Mesendoderm (in vitro differentiated cells): ENCODE data around the gene IL20RA.

Experiments used
- DNase-seq: peaks from one replicate; pipeline ENCODE4 v3.0.0; 2013
- H2AK5ac ChIP-seq: 2 replicates; pipeline ENCODE4 v1.6.1; 2013; ENCODE audit warnings: low read length, inconsistent platforms
- H2BK120ac ChIP-seq: 2 replicates; pipeline ENCODE4 v1.6.1; 2013; ENCODE audit warnings: low read depth, mild to moderate bottlenecking, low read length, moderate library complexity, mixed read lengths
- H2BK15ac ChIP-seq: replicated peaks from 2 replicates; pipeline ENCODE4 v1.6.1; 2013; ENCODE audit warnings: low read depth, mild to moderate bottlenecking, moderate library complexity
- H2BK5ac ChIP-seq: 2 replicates; pipeline ENCODE4 v1.6.1; 2013; ENCODE audit warnings: low read length, inconsistent platforms
- H3K18ac ChIP-seq: 2 replicates; pipeline ENCODE4 v1.6.1; 2013; ENCODE audit warnings: mild to moderate bottlenecking, low read length, mixed read lengths
- H3K23ac ChIP-seq: one replicate; pipeline ENCODE4 v1.6.1; 2013; ENCODE audit warnings: low read length
- H3K27ac ChIP-seq: 2 replicates; pipeline ENCODE4 v1.5.1; 2013; ENCODE audit warnings: low read depth, mild to moderate bottlenecking, inconsistent platforms, low read length, moderate library complexity
- H3K27me3 ChIP-seq: 2 replicates; pipeline ENCODE4 v1.6.1; 2013; ENCODE audit warnings: low read length, control low read depth, mild to moderate bottlenecking, inconsistent platforms; ENCODE audit not compliant: insufficient read depth, poor library complexity
- H3K36me3 ChIP-seq: 2 replicates; pipeline ENCODE4 v1.6.1; 2013; ENCODE audit warnings: low read length, inconsistent platforms; ENCODE audit not compliant: control insufficient read depth, insufficient read depth
- H3K4ac ChIP-seq: one replicate; pipeline ENCODE4 v1.6.1; 2013; ENCODE audit warnings: low read depth, mild to moderate bottlenecking, low read length, moderate library complexity
- H3K4me1 ChIP-seq: 2 replicates; pipeline ENCODE4 v1.6.1; 2013; ENCODE audit warnings: low read depth, low read length, inconsistent platforms; ENCODE audit not compliant: control insufficient read depth
- H3K4me2 ChIP-seq: 2 replicates; pipeline ENCODE4 v1.6.1; 2013; ENCODE audit warnings: low read length
- H3K4me3 ChIP-seq: 2 replicates; pipeline ENCODE4 v1.5.1; 2013; ENCODE audit warnings: mild to moderate bottlenecking, low read length
- H3K56ac ChIP-seq: one replicate; pipeline ENCODE4 v1.6.1; 2013; ENCODE audit warnings: low read length
- H3K79me1 ChIP-seq: 2 replicates; pipeline ENCODE4 v1.6.1; 2013; ENCODE audit warnings: low read length, inconsistent platforms
- H3K79me2 ChIP-seq: 2 replicates; pipeline ENCODE4 v1.6.1; 2013; ENCODE audit warnings: mild to moderate bottlenecking, low read length; ENCODE audit not compliant: control insufficient read depth, insufficient read depth
- H3K9ac ChIP-seq: 2 replicates; pipeline ENCODE4 v1.6.1; 2013; ENCODE audit warnings: low read length, inconsistent platforms
- H4K5ac ChIP-seq: one replicate; pipeline ENCODE4 v1.6.1; 2013; ENCODE audit warnings: low read length
- H4K8ac ChIP-seq: one replicate; pipeline ENCODE4 v1.6.1; 2013; ENCODE audit warnings: low read depth, mild to moderate bottlenecking, control low read depth, low read length, moderate library complexity
- WGBS: extraction: QIAGEN DNeasy Blood & Tissue Kit; methylation state at CpG from one replicate; pipeline ENCODE4 v1.1.7; 2013; ENCODE audit warnings: low lambda C conversion rate, missing lambda C conversion rate; ENCODE audit not compliant: insufficient coverage; ENCODE audit errors: extremely low coverage; 5-methylcytosine and 5-hydroxymethylcytosine counted together

The IL20RA gene

GRCh38 chr6:137043710-137044365 is 927 bp downstream of the IL20RA start:
- Histone ChIP-seq H3K79me1 (no peaks in the 10 kb centered on the region), H3K4me1 (no peaks in the 10 kb centered on the region), H3K4ac (no peak overlapping the region), H4K8ac (no peak overlapping the region), H3K18ac (peak overlapping the region; percentile 35), H3K4me3 (peak overlapping the region; percentile 43), H3K9ac (peak overlapping the region; percentile 64), H3K36me3 (no peaks in the 10 kb centered on the region), H2BK120ac (no peak overlapping the region), H3K79me2 (no peaks in the 10 kb centered on the region), H3K4me2 (peak overlapping the region; percentile 76), H4K5ac (no peak overlapping the region), H2BK15ac (no peak overlapping the region), H3K56ac (peak overlapping the region; percentile 79), H2BK5ac (no peak overlapping the region), H2AK5ac (no peak overlapping the region), H3K23ac (no peak overlapping the region), H3K27me3 (peaks cover 12% of the 10 kb centered on the region), H3K27ac (no peak overlapping the region)
- peak; percentile 25 for DNase-seq
- no CpG with 5 or more reads among the region's 42 CpGs for WGBS

DNA sequence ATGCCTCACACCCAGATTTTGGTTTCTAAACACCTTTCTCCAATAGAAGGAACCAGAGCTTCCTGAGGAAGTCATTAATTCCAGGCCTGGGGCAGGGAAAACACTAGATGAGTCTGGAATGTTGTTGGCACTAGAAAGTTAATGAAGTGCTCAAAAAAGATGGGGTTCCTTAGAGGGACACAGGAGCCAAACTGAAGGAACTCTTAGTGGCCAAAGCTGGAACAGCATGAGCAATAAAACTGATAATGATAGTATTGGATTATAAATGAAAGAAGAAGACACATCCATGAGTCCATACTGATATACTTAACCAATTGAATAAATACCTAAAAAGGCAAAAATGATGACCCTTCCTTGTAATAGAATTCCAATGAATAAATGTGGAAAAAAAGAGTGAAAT is 4.4 kb downstream of the IL20RA start:
- no peaks in the 10 kb centered on the region for H3K79me1 ChIP-seq
- no peak overlapping the region for H2BK5ac ChIP-seq
- no peak overlapping the region for H3K9ac ChIP-seq
- no peak overlapping the region for H2BK120ac ChIP-seq
- H3K18ac ChIP-seq: no peak overlapping the region
- H3K23ac ChIP-seq: no peak overlapping the region
- H3K79me2 ChIP-seq: no peaks in the 10 kb centered on the region
- no peak overlapping the region for H2AK5ac ChIP-seq
- no peaks in the 10 kb centered on the region for H3K36me3 ChIP-seq
- no peak overlapping the region for H4K5ac ChIP-seq
- H3K4me2 ChIP-seq: no peak overlapping the region
- peak; percentile 21 for DNase-seq
- H4K8ac ChIP-seq: no peak overlapping the region
- H3K4ac ChIP-seq: no peak overlapping the region
- no peak overlapping the region for H3K27ac ChIP-seq
- H3K27me3 ChIP-seq: peaks cover 12% of the 10 kb centered on the region
- H3K4me1 ChIP-seq: no peaks in the 10 kb centered on the region
- no peak overlapping the region for H2BK15ac ChIP-seq
- H3K56ac ChIP-seq: no peak overlapping the region
- H3K4me3 ChIP-seq: no peak overlapping the region

DNA sequence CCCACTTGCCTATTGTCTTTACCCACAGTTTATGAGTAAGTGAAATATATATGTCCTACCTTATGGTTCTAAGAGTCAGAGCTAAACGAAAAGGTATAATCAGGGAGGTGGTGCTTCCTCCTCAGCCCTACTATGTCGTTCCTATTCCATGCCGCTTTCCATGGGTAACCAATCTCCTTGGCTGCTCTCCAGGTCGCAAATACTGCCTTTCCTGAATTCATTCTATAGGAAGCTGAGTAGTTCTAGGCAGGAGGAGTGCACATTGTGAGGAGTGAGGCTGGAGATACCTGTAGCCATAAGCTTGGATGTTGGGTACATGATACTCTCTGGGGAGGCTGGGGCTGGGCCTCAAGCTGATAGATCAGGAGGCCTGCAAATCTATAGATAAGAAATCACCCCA is 5.8 kb downstream of the IL20RA start:
- Histone ChIP-seq H3K9ac (no peak overlapping the region), H3K79me2 (no peaks in the 10 kb centered on the region), H3K18ac (no peak overlapping the region), H3K4ac (no peak overlapping the region), H3K79me1 (no peaks in the 10 kb centered on the region), H2BK15ac (no peak overlapping the region), H3K4me1 (no peaks in the 10 kb centered on the region), H3K27me3 (peaks cover 2% of the 10 kb centered on the region), H4K8ac (no peak overlapping the region), H4K5ac (no peak overlapping the region), H2BK120ac (no peak overlapping the region), H3K36me3 (no peaks in the 10 kb centered on the region), H3K4me2 (no peak overlapping the region), H3K4me3 (no peak overlapping the region), H3K27ac (no peak overlapping the region), H2AK5ac (no peak overlapping the region), H3K56ac (no peak overlapping the region), H2BK5ac (no peak overlapping the region), H3K23ac (no peak overlapping the region)
- no CpG with 5 or more reads among the region's 4 CpGs for WGBS
- DNase-seq: no peak

DNA sequence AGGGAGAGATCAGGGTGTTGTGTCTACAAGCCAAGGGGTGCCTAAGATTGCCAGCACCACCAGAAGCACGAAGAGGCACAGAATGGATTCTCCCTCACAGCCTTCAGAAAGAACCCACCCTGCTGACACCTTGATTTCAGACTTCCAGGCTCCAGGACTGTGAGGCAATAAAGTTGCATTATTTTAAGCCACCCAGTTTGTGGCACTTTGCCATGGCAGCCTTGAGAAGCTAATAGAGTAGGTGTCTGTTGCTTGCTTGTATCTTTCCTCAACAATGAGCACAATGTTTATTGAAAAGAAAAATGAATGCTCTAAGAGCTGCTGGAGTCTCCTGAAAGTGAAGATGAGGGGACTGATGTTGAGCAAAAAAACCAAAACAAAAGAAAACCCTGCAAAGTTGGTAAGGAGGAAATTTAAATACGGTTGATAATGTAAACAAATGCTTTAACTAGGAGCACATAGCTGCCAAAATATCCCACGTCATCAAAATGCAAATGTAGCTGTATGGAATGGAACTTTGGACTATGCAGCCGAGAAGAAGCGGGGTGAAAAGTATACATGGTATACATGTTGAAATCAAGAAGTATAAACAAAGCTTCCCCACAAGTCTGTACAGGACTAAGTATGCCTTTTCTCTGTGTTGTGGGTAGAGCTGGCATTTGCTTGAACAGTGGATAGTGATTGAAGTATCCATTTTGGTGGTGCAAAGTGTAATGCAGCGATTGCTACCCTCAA is 8.0 kb downstream of the IL20RA start:
- no peak overlapping the region for H2BK5ac ChIP-seq
- no peaks in the 10 kb centered on the region for H3K27me3 ChIP-seq
- H4K5ac ChIP-seq: no peak overlapping the region
- no peaks in the 10 kb centered on the region for H3K79me1 ChIP-seq
- no peak for DNase-seq
- no peak overlapping the region for H2BK120ac ChIP-seq
- H2BK15ac ChIP-seq: no peak overlapping the region
- H3K23ac ChIP-seq: no peak overlapping the region
- no peak overlapping the region for H3K27ac ChIP-seq
- no peaks in the 10 kb centered on the region for H3K4me1 ChIP-seq
- no CpG with 5 or more reads among the region's 6 CpGs for WGBS
- no peaks in the 10 kb centered on the region for H3K79me2 ChIP-seq
- H3K4me3 ChIP-seq: no peak overlapping the region
- H4K8ac ChIP-seq: no peak overlapping the region
- H3K9ac ChIP-seq: no peak overlapping the region
- H3K36me3 ChIP-seq: no peaks in the 10 kb centered on the region
- H3K4me2 ChIP-seq: no peak overlapping the region
- no peak overlapping the region for H2AK5ac ChIP-seq
- H3K4ac ChIP-seq: no peak overlapping the region
- H3K56ac ChIP-seq: no peak overlapping the region
- H3K18ac ChIP-seq: no peak overlapping the region

GRCh38 chr6:137033828-137034227 is 10.9 kb downstream of the IL20RA start:
- H3K79me1 ChIP-seq: no peaks in the 10 kb centered on the region
- no peak overlapping the region for H4K8ac ChIP-seq
- H3K36me3 ChIP-seq: no peaks in the 10 kb centered on the region
- H3K4me3 ChIP-seq: no peak overlapping the region
- H3K18ac ChIP-seq: no peak overlapping the region
- H3K9ac ChIP-seq: no peak overlapping the region
- H3K56ac ChIP-seq: no peak overlapping the region
- no peak for DNase-seq
- H4K5ac ChIP-seq: no peak overlapping the region
- H3K23ac ChIP-seq: no peak overlapping the region
- no peak overlapping the region for H2BK5ac ChIP-seq
- H3K4me1 ChIP-seq: no peaks in the 10 kb centered on the region
- no peak overlapping the region for H2BK15ac ChIP-seq
- no CpG with 5 or more reads among the region's 2 CpGs for WGBS
- H3K27ac ChIP-seq: no peak overlapping the region
- H2BK120ac ChIP-seq: no peak overlapping the region
- H3K27me3 ChIP-seq: no peaks in the 10 kb centered on the region
- H2AK5ac ChIP-seq: no peak overlapping the region
- H3K4me2 ChIP-seq: no peak overlapping the region
- no peaks in the 10 kb centered on the region for H3K79me2 ChIP-seq
- no peak overlapping the region for H3K4ac ChIP-seq

GRCh38 chr6:137031122-137031521 is 13.6 kb downstream of the IL20RA start:
- Histone ChIP-seq H4K8ac (no peak overlapping the region), H2AK5ac (no peak overlapping the region), H4K5ac (no peak overlapping the region), H2BK5ac (no peak overlapping the region), H3K27ac (no peak overlapping the region), H3K23ac (no peak overlapping the region), H3K79me2 (no peaks in the 10 kb centered on the region), H3K4me1 (no peaks in the 10 kb centered on the region), H3K56ac (no peak overlapping the region), H3K4ac (no peak overlapping the region), H3K18ac (no peak overlapping the region), H2BK15ac (no peak overlapping the region), H2BK120ac (no peak overlapping the region), H3K79me1 (no peaks in the 10 kb centered on the region), H3K36me3 (no peaks in the 10 kb centered on the region), H3K4me2 (no peak overlapping the region), H3K27me3 (no peaks in the 10 kb centered on the region), H3K9ac (no peak overlapping the region), H3K4me3 (no peak overlapping the region)
- no peak for DNase-seq
- no CpG with 5 or more reads among the region's 3 CpGs for WGBS
